NCI-H2196 (cell line): Measurements from ENCODE around the gene GYG1.

Experiments
- DNase-seq: peaks from one replicate; lab custom pipeline; 2025; ENCODE audit not compliant: unreplicated experiment; lab: John Stamatoyannopoulos, UW

Gene GYG1

DNA sequence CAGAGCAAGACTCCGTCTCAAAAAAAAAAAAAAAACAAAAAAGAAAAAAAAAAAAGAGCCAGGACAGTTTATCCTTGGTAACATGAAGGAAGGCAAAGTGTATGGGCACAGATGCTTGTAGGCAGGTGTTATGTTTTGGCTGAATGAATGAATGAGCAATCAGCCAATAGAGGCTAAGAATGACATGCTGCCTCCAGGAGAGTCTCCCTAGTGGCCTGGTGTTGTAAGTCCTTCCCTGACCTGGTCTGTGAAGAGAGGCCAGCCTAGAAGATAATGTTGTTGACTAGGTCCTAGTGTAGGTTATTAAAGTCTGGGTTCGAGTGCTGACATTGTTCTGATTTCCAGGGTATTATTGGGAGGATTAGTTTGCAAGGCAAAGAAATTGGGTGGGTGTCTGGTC is 24.9 kb downstream of the GYG1 start:
- no peak for DNase-seq

DNA sequence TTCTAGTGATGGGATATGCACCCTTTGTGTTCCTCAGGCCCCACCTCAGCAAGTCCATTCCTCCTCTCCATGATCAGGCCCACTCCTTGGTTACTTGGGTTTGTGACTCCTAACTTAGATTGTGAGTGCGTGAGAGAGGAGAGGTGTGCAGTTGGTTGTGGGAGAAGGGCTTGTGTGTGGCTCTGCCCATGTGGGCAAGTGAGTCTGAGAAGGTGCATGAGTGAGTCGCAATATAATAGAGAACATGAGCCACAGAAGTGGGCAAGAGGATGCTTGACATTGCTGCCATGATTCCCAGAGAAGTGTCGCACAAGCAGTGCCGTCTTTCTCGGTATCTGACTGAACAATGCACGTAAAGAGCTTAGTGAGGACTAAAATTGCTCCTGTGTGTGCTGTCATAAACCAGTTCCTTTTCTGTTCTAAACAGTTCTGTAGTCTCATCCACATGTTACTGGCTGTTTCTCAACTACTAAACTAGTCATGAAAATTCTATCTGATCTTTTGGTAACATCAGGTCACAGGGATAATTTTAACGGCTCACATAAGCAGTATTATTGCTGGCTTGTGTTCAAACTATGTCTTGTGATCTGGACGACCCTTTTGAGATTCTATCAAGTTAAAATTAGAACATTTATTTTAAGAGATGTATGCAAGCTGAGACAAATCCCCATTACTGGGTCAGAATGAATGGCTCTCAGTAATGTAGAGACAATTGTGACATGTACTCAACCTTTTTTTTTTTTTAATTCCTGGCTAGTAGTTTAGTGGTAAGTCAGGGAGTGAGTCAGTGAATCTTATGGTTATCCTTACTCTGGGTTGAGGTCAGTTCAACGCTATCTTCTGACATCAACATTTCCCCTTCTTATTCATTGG is 25.6 kb downstream of the GYG1 start:
- no peak for DNase-seq

- DNase-seq, result no peak
These were observed 26.9 kb downstream of the GYG1 start for GRCh38 chr3:149018247-149018646.

DNA sequence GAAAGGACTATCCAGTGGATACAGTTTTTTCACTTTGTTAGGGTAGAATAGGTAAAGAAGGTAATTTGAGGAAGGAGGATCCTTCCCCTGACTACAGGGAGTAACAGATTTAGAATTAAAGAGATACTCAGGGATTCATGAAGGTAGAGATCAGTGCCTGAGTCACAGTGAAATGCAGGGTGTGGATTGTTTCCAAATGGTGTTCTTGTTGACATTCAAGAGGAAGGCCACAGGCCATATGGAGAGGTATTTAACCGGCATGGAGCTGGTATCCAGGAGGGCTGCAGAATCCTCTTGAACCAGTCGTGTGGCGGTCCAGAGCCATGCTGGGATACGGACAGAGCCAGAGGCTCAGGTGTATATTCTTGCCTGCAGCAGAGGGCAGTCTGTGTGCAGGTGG is 28.2 kb downstream of the GYG1 start:
- no peak for DNase-seq

- DNase-seq, result no peak
These were observed 29.0 kb downstream of the GYG1 start for GRCh38 chr3:149020196-149020838.

DNA sequence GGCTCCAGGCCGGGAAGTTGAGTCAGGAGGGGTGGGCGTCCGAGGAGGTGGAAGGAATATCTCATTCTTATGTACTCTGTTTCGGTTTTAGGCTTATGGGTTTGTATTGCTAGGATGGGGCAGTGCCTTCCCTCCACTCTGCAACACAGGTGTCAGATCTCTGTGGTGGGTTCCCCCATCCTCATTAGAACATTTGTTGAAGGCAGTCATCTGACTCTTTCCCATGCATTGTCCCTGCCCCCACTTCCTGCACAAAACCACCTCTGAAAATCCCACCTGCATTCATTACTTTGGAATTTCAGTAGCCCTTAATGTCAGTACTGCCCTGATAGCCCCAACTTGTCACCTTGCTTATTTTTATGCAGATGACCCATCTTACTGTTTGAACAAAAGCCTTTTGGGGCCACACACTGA is 29.5 kb downstream of the GYG1 start:
- DNase-seq, result no peak

DNA sequence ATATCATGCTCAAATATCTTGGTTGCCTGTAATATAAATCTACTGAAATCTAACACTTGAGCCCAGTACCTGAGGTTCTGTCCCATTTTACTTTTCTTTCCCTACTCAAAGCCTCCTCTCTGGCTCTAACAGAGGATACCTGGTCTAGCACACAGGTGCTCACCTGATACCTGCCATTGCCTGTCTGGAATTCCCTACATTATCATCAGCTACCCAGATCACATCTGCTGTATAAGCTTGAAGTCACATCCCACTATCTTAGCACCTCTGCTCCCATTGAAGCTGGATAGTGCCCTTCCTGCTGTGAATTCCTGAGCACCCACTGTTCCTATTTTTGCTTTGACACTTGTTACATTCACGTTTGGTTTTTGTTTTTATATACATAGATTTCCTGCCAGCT is 30.5 kb downstream of the GYG1 start:
- DNase-seq, result no peak

- DNase-seq, result no peak
These were observed 32.6 kb downstream of the GYG1 start for GRCh38 chr3:149023951-149024350.

GRCh38 chr3:149026718-149027117 is 35.4 kb downstream of the GYG1 start:
- DNase-seq, result no peak

DNA sequence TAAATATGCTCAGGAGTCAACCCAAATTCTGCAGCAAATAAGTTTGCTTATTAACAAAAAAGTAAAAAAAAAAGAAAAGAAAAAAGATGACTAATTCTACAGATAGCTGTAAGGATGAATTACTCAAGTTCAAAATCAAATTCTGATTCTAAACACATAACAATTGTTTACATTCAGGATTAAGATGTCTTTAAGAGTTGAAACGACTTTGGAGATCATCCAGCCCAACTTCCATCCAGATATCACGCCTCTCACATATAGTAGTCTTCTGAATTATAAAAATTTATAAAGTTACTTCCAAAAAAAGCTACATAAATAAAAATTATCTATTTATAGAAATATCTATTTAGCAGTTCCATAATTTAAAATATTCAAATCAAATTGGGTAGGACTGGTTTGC is 39.8 kb downstream of the GYG1 start:
- DNase-seq, result no peak

DNA sequence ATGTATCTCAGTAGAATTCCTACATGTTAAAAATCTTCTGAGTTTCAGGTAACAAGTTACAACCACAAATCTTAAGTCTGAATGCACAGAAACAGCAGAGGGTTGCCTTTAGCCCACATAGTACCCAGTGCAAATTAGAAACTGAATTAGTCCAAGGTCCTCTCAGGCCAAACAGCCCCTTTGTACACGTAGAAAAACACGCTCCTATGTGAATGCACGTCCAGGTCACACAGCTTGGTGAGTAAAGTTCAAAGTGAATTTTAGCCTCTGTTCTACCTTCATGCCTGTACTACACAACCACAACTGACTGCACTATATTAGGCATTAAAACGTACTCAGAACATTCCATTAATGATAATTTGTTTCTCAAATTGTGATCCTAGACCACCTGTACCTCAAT is 46.3 kb downstream of the GYG1 start:
- DNase-seq, result no peak

DNA sequence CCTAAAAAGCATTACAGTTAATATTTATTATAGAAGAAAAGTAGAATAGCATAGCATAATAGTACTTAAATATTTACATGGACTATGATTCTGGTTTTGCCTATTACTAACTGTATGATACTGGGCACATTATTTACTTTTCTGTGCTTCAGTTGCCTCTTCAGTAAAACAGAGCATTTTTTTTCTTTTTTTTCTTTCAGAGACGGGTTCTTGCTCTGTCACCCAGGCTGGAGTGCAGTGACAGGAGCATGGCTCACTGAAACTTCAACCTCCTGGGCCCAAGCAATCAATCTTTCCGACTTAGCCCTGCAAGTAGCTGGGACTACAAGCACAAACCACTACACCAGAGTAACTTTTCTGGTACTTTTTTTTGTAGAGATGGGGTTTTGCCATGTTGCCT is 47.0 kb downstream of the GYG1 start:
- DNase-seq, result no peak

- DNase-seq, result no peak
These were observed 51.5 kb downstream of the GYG1 start for GRCh38 chr3:149042789-149043386.

DNA sequence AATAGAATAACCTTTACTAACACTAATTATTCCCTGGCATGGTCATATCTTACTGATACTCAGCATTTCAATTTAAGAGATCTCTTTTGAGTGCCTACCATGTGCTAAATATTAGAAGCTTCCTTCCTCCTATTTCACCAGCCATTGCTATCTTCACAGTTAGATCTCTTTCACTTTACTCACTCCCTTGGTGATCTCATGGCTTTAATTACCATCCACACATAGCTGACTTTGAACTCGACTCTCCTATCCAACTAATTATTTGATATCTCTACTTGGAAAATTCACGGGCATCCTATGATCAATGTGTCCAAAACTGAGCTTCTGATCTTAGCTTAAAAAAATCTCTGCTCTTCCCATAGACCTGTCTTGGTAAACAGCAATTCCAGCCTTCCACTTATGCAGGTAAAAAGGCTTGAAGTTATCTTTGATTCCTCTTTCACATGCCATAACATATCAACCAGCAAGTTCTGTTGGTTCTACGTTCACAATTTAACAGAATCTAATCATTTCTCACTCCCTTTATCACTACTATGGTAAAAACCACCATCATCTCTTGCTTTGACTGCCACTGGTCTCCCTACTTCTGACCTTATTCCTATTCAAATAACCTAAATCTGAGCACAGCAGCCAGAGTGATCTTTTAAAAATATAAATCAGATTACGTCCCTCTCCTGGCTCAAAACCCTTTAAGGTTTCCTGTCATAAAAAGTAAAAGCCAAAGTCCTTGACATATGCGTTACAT is 53.2 kb downstream of the GYG1 start:
- no peak for DNase-seq

DNA sequence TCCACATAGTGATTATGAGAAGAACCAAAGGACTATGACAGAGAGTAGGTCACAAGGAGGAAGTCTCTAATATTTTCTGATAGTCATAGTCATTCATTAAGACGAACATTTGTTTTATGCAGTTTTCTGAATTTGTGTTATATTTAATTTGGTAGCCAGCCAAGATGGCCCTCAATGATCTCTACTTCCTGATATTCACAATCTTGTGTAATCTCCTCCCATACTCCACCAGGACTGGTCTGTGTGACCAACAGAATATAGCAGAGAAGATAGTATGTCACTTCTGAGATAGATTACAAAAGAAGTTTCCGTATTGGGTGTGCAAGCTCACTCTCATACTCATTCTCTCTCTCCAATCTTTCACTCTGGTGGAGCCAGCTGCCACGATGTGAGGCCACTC is 64.2 kb downstream of the GYG1 start:
- peak; percentile 71 for DNase-seq

- no peak for DNase-seq
These were observed 66.9 kb downstream of the GYG1 start for GRCh38 chr3:149058198-149058597.

DNA sequence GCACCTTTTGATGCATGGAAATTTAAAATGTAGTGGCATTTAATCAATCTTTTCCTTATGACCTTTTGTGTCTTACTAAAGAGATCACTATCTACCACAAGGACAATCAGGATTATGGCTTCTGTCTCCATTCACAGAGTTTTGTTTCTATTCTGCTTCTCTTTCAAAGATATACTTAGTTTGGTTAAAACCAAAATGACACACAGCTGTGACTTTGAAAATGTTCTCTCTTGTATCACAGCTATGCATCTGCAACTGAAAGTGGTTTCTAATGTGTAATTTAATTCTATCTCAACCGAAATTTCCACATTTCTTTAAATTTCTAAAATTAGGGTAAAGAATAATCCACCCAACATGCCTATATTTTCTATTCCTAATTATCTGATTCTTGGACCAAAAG is 67.3 kb downstream of the GYG1 start:
- DNase-seq, result no peak

DNA sequence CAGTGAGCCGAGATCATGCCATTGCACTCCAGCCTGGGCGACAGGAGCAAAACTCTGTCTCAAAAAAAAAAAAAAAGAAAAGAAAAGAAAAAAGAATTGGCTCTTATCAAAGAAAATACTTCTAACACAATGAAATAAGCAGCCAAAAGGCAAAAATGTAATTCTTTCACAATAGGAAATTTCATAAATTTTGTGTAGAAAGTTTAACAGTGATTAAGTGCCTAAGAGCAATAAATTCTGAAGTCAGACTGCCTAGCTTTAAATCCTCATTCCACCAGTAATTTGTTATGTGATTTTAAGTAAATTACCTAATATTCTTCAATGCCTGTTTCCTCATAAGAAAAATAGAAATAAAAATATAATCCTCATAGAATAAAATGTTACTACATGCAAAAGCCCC is 70.4 kb downstream of the GYG1 start:
- no peak for DNase-seq

- no peak for DNase-seq
These were observed 76.5 kb downstream of the GYG1 start for GRCh38 chr3:149067883-149068282.
